ENCODE results near the gene LSG1.

Gene LSG1

DNA sequence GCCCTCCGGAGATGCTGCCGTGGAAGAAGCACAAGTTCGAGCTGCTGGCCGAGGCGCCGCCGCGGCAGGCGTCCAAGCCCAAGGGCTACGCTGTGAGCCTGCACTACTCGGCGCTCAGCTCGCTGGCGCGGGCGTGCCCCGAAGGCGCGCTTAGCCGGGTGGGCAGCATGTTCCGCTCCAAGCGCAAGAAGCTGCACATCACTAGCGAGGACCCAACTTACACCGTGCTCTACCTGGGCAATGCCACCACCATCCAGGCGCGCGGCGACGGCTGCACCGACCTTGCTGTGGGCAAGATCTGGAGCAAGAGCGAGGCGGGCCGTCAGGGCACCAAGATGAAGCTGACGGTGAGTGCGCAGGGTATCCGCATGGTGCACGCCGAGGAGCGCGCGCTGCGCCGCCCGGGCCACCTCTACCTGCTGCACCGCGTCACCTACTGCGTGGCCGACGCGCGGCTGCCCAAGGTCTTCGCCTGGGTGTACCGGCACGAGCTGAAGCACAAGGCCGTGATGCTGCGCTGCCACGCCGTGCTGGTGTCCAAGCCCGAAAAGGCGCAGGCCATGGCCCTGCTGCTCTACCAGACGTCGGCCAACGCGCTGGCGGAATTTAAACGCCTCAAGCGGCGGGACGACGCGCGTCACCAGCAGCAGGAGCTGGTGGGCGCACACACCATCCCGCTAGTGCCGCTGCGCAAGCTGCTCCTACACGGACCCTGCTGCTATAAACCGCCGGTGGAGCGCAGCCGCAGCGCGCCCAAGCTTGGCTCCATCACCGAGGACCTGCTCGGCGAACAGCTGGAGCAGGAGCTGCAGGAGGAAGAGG is 15.0 kb upstream of the LSG1 start:
- DNase-seq, result no peak

DNA sequence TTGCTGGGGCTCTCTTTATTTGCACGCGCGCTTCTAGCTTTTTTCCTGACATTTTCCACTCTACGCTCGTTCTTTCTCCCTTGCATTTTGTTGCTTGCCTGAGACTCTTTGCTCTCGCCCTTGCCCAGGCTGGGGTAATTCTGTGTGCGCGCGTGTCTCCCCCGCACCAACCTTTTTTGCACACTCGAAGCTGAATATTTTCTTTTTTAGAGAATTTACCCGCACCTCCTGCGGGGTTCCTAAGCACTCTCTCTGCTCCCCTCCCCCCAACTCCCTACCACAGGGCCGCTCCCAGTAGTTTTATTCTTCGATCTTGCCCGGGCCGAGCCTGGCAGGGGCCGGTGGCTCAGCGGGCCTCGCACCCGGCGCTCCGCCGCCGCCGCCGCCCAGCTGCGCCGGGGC is 14.4 kb upstream of the LSG1 start:
- peak; percentile 39 for DNase-seq

DNA sequence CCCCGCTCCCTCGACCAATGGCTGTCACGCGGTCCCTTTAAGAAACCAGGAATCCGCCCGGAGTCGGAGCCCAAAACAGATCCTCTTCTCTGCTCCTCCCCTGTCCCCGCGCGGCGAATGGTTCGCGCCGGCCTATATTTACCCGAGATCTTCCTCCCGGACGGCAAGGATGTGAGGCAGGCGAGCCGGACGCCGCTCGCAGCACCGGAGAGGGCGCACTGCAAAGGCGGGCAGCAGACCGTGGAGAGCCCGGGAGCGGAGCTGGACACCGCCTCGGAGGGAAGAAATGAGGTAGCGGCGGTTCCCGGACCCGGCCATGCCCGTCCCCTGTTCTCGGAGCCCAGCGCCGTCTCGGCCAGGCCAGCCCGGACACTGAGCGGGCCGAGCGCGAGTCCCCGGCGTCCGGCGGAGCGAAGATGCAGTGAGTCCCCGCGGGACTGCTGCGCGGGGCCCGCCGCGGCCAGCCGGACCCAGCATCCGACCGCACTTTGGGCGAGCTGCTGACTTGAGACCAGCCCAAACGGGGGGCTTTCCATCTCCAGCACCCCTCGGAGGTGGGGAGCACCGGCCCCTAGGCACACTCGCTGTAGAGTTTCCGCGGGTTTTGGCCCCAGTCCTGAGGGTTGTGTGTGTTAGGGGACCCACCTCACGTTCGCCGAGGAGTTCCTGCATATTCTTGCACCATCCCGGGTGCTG is 13.9 kb upstream of the LSG1 start, which contains the start of gene FAM43A:
Gene FAM43A (plus strand): TSS at position 166 of the 696 bp plus-strand sequence. CDS start 944 bp downstream, outside the sequence.
- DNase-seq, result peak; percentile 93

DNA sequence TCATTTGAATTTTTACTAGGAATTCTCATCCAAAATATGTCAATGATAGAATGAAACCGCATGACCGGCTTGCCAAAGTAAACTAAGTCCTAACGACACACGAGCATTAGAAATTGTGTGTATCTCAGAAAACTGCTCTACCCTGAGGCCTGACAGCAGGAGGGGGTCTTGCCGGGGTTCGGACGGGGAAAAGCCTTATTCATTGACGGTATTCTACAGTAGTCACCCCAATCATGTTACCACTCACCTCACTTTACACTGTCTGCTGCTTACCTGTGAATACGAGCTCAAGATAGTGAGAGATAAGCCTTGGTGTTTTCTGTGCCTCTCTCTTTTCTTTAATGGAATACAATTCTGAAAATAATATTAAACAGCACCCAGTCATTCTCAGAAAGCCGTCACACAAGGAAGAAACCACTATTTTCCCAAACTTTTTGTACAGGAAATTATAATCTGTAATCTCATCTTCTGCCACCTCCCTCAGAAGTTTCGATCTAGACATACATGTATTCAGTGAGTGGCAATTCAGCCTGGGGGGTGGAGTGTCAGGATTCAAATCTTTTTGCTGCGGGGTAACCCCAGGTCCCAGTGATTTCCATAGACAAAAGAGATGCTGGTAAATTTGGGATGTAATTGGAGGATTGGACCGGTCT is 13.2 kb upstream of the LSG1 start:
- no peak for DNase-seq

DNA sequence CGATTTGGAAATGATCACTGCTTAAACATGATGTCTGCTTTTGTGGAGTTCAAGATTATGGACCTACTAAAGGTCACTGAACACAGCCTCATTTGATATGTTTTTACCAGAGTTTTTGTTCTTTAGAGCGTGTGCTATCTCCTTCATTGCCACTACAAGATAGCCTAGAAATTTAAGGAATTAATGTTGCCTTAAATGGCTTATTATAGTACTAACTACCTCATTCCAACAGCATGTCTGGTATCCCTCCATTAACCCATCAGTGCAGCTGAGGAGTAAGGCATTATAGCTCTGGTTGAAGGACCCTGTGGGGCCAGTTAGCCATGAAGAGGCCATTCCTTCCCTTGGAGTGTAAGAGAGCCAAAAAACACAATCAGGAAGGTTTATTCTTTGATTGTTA is 11.4 kb upstream of the LSG1 start:
- DNase-seq, result no peak

DNA sequence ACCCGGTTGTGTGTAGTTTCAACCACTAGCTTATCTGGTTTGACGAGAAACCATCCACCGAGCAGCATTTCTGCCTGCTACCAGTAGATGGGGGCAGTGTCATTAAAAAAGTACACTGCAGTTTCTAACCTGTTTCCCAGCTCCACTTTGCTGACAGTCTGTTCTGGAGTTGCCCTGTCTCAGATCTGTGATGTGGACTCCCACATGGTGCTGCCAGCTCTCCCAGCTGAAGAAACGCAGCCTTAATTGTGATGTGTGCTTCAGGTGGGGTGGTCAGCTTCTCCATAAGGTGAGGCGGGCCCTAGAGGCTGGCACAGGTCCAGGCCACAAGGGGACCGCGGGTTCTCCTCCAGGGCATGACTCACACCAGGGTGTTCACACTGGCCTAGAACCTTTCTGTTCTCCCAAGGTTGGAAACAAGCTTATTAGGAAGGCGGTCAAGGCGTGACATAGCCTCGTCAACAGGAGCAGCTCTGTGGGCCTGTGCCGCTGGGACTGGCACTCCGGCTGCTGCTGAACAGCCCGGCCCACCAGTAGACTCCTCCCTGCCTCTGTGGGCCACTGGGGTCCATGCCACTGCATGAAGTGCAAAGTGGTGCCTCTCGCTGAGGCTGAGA is 10.8 kb upstream of the LSG1 start:
- peak; percentile 77 for DNase-seq

DNA sequence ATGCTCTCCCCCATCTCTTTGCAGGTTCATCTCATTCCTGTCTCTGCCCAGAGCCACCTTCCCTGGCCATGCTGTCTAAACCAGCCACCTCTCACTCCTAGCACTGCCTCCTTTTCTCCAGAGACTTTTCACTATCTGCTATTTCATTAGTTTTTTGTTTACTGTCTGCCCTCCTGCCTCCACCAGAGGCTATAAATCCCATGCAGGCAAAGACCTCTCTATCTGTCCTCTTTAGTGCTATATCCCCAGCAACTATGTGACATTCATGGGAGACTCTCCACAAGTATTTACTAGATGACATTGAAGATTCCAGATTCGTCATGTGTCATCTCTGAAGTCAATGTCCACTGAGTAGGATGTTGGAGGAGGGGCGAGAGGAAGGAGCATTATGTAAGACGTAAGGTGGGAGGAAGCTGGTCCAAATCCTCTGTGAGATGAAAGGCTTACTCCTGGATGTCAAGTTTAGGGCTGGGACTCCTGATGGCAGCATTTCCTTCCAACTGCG is 10.2 kb upstream of the LSG1 start:
- DNase-seq, result no peak

DNA sequence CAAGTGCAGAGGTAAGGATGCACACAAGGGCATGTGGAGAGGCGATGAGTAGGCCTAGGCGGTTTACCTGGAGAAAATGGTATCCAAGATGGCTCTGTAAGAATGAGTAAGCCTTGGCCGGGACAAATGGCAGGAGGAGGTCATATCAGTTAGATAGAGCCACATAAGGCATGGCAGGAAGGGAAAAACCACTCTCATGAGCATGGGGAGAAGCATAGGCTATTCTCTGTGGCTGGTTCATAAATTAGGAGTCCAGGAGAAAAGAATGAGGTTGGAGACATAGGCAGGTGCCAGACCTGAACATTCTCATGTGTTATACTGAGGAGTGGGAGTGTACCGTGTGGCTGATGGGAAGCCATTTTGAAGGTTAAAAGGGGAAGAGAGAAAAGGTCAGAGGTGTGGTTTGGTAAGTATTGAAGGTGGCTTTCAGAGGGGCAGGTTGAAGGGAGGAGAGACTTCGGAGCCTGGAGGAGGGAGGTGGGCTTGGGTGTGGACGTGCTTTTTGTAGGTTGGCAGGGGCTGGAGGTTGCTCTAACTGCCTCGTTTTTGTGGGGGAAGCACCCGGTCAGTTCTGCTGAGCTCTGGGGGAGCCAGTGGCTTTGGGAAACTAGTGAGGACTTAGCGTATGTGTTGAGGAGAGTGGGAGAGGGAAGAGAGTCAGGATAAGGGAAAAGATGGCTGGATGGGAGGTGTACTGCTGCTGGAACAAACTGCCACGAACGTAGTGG is 9.1 kb upstream of the LSG1 start:
- no peak for DNase-seq

DNA sequence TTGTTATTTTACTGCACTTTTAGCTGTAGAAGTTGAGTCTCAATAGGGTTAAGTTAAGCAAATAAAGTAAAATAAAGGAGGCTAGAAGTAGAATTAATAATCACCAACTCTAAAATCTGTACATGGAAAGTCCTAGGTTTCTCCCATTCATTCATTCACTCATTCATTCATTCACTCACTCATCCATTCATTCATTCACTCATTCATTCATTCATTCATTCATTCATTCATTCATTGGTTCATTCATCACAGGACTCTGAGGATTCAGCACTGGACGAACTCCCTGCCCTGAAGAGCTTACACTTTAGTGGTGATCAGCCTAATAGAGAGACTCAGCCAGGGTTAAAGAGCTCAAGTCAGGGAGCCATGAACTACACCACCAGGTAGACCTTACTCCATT is 4.5 kb upstream of the LSG1 start:
- DNase-seq, result no peak

DNA sequence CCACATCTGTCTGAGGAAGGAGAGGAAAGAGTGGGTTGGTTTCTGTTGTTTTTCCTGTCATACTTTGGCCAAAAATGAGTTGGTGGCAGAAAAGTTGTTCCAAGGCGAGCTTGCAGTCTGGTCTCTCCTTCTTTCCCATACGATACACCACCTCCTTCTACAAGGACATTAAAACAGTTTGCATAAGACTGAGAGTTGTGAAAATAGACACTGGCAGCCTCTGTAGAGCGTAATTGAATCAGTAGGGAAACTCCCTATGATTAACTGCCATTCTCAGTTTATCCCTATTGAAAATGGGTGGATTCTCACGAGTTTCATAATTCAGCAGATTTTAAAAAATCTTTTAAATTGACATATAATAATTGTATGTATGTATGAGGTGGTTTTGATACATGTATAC is 3.7 kb upstream of the LSG1 start:
- DNase-seq, result no peak

DNA sequence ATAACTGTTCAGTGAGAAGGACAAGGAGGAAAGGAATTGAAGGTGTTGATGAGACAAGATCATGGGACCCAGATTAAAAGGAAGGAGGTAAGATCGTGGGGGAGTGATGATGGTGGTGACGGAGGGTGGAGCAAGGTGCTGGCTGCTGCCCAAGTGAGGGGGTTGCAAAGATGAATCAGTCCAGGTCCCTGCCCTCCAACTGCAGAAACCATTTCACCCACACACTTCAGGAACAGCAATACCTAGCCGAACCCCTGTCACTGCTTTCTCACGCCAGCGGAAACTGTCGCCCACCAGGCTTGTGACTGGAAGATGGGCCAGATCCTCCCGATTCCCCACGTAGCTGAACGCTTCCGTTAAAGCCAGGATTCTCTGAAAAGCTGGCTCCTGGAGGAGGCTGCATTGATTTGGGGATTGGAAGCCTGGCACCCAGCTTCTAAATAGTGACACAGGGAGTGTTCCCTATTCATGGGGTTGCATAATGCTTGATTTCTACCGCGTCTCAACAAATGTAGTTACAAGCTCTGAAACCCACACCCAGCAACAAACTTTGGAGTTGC is 3.2 kb upstream of the LSG1 start:
- no peak for DNase-seq

DNA sequence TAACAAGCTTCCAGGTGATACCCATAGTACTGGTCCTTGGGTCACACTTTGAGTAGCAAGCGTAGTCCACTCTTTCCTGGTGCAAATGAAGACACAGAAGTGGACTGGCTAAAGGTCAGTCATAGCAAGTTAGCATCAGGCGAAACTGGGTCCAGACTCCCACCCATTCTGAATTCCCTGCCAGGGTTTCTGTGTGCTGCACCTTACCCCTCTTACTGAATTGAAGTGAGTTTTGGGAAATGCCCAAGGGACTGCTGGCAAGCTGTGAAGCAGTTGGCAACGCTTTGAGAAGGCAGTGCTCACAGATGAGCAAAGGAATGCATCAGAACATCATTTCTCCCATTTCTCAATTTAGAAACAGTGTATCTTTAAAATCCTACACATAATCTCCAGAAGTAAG is 1.8 kb upstream of the LSG1 start:
- no peak for DNase-seq

DNA sequence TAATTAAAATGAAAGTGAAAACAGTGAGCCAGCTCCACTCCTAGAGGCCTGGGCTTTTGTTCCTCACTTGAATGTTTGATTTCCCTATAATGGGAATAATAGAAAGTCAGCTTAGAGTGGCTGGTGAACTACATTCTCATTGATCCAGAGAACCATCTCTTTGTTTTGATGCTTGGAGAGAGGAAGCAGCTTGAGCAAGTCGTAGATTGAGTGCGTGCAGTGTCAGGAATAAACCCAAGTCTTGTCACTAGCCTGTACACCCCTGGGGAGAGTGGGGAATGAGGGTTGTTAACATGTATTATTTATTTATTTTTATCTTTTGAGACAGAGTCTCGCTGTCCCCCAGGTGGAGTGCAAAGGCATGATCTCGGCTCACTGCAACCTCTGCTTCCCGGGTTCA is 885 bp upstream of the LSG1 start:
- no peak for DNase-seq

DNA sequence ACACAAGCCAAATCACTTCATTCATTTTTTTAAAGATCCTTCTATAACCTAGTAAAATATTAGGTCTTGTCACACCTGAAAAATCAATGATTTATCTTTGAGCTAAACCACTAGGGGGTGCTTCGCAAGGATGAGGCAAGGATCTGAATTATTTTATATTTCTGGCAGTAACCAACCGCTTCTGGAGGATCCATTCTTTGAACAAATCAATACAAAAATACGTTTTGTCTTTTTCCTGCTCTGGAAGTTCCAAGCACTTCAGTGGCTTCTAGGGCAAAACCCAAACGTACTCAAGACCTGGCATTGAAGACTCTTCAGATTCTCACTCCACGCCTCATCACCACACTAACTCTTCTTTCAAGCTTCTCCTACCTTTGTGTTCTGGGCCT is 486 bp downstream of the LSG1 start:
- peak; percentile 52 for DNase-seq

DNA sequence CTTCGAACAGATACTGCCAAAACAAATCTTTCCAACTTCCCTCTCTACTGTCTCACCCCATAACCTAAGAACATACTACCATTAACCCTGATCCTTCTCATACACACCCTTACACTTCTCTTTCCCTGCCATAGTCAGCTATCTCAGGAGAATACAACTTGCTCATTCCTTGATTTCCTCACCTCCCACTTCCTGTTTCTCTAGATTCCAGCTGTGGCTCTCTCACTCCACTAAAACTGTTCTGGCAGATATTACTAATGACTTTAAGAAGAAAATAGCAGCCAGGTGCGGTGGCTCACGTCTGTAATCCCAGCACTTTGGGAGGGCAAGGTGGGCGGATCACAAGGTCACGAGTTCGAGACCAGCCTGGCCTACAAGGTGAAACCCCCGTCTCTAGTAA is 4.6 kb downstream of the LSG1 start:
- DNase-seq, result no peak

DNA sequence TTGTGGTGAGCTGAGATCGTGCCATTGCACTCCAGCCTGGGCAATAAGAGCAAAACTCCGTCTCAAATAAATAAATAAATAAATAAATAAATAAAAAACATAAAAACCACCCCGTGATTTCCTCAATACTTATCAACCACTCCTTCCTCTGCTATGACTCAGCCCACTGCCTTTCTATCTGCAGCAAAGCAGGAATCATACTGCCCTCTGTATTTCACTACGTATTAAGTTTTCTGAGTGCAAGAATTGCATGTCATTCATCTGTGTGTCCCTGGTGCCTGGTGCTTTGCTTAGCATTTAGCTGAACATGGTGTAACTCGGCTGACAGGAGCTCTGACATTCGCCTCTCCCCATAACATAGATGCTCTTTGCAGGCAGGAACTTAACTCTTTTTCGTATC is 7.1 kb downstream of the LSG1 start:
- no peak for DNase-seq

DNA sequence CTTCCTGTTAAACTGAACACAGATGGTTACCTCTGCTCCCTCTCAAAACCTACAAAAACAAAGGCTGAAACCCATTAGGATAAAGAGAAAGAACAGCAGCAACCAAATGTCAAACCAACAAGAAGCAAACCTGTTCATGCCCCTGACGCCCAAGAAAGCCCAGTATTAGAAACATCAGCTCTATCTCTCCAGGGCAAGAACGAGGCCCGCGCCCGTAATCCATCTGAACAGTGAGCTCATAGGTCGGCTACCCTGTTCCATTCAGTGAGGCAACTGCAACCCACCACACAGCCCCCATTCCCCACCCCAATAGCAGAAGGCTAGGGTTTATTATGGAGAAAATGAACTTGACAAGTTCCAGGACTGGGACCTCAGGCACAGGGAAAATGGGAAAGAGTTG is 10.0 kb downstream of the LSG1 start:
- DNase-seq, result no peak

DNA sequence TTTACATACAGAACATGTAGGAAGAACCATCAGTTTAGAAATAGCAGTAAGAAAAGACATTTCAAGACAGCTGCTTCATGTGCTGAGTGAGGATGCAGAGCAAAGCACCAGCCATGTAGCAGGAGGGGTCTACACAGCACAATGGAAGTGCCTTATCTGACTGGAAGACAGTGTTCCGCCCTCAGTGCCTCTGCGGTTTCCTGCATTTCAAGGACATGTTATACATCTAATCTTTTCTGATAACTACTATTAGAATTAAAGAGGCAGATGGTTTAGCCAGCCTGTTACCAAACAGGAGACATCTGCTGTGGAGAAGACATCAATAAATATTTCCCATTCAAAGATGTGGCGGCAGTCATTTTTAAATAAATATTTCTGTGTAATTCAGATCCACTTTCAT is 10.6 kb downstream of the LSG1 start:
- no peak for DNase-seq

DNA sequence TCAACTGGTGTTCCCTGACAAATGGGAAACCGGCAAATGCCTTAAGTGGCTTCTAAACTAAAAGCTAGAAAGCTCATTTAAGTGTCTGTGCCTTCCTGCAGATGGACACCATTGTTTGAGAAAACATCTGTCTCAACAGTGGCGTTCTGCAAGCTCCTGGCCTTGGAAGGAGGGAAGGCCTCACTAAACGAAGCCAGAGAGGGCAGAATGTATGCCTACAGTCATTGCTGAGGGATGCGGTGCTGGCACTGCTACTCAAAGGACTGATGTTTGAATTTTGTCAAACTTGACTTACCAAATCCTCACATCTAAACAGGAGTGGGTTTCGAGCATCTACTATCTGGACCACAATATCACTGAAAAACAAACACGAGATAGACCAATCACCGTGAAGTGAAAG is 12.2 kb downstream of the LSG1 start:
- no peak for DNase-seq

DNA sequence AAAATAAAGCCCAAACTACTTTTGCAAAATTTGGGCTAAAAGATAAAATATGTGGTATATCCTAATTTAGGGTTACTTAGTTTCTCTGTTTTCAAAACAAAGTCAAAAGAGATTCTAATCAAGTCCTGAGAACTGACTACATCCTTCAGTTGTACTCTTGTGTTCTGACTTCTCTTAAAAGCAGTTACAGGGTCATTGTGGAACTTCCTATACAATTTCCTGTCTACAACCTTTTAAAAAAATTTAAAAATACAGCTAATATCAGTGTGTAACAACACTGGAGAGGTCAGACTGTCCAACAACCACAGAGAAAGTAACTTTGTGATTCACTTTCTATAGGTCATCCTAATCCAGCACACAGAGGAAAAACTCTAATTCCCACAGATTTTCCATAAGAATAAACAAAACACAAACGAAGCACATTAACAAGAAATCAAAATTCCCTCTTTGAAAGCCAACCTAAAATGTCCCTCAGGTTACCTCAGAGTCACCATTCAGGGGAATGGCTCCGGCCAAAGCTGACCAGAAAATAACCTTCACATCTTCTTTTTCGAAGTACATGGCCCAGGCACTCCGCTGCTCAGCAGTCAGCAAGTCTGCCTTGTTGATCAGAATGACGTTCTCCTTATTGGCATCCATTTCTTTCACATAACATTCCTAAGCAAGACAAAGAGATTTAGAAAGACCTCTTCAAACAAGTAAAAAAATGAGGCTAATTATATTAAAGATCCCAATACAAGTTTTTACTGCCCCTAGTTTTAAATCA is 13.3 kb downstream of the LSG1 start:
- no peak for DNase-seq

DNA sequence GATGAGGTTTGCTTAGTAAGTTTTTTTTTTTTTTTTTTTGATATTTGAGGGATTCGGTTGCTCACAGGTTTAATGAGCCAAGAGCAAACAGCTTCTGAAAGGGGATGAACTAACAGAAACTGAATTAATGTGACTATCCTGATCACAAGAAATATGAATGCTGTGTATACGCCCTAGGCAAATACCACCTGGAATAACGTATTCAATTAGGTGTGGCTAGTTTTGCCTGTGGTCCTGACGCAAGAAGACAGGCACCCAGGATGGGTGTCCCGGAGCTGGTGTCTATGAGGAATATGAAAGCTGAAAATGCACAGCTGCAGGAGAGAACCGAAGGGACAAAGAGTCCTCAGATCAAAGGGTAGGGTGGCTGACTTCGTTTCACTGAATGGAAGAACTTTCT is 14.6 kb downstream of the LSG1 start:
- DNase-seq, result no peak

DNA sequence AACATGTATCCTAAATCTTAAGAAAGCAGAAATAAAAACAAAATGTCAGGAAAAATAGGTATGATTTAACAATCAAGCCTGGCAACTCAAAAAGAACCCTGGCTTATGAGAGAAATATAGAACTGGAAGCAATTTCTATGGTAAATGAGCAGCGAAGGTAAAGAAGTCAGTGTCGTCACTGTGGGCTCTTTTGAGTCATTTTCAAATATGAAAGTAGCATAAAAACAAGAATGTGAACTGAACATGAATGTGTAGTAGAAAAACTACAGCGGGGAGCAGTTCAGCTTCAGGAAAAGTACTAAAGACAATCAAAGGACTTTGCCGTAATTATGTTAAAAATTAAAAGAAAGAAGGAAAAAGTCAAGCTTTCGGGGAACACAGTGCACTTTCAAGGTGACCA is 17.5 kb downstream of the LSG1 start:
- DNase-seq, result no peak
